GM19240 (cell line): Measurements from ENCODE around the gene ASTN2.
A peak's percentile ranks its signal among the peaks of the same experiment; 100 is the strongest.
"Not testable (repeated sequence)": the region's sequence is repeated elsewhere in the genome, so short reads cannot be mapped to it uniquely, and the experiment has no call there.

Experiments
- DNase-seq: peaks from one replicate; pipeline ENCODE4 v3.0.0; 2011; ENCODE audit warnings: low spot score; ENCODE audit not compliant: insufficient read length

The ASTN2 gene

GRCh38 chr9:117080765-117081390 lies 334.0 kb downstream of the ASTN2 start:
- DNase-seq, result no peak

GRCh38 chr9:117076571-117077290 lies 338.1 kb downstream of the ASTN2 start:
- DNase-seq, result no peak

GRCh38 chr9:117075636-117076035 lies 339.2 kb downstream of the ASTN2 start:
- DNase-seq, result no peak

DNA sequence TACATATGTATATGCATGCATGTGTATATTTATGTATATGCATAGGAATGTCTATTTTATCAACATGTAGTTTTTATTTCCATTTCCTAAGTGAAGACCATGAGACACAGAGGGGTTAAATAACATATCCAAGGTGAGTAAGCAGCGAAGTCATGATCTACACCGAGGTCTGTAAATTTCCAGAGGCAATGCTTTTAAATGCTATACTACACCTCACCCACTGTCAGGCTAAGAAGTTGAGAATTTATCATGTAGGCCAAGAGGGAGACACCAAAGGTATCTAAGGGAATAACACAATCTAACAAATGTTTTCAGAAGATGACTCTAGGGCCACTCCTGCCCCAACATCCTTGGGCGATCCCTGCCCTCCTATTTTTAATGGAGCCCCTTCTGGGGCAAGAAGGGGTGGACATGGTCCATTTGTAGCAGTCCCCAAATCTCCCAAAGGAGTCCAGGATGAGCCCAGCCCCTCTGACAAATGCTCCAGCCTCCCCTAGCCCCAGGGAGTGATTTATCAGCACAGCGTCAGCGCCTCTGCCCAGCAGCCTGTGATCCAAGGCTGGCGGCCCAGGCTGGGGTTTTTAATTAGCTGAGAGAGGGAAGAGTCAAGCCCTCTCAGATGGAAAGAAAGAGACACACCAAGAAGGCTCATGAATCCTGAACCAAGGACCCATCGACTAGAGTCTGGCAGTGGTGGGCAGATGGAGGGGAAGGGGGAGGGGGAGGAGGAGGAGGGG lies 339.9 kb downstream of the ASTN2 start:
- DNase-seq, result no peak

GRCh38 chr9:117074342-117074662 lies 340.6 kb downstream of the ASTN2 start:
- DNase-seq, result no peak

DNA sequence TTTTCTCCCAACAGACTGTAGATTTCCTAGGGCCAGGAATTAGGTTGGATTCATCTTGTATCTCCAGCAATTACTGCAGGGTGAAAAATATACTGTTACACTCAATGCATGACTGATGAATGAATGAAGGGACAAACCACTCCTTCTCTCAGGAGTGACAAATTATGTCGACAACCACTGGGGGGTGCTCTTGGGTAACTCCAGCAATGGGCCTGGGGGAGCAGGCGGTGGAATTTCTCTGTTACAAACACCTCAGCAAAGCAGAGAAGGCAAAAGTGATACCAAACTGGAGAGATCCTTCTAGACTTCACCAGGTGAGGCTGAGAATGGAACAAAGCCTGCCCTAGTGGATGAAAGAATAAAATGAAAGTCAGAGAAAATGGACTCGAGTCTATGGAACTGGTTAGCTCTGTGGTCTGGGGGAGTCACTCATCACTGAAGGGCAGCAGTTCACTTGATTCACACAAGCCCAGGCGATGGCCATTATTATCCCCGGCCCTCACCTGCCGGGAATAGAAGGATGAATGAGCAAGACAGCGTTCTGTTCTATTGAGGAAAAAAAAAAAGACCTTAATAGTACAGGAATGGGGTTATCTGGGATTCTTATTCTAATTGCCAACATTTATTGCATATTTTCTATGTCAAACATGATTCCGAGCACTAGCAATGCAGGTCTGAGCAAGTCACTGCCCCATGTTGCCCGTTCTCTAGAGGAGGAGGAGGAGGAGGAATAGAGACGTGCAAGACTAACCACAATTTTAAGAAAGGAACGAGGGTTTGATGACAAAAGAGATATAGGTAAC lies 341.1 kb downstream of the ASTN2 start:
- DNase-seq, result no peak

DNA sequence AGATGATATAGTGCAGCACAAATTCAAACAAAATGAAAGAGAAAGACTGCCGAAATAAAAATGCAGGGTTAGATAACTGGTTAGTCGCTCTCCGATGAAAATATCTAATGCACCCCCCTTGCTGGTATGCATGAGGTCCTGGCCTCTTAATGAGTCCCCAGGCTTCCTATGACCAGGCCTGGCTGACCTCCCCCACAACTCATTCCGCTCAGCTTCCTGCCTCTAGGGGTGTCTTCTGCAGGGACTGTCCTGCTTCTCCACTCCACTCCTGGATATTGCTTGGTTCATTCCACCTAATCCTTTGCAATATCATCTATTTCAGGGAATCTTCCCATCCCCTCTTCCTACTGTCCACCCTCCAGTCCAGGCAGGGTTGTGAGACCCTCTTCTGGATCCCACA lies 341.8 kb downstream of the ASTN2 start:
- DNase-seq, result no peak

GRCh38 chr9:117072216-117072615 lies 342.6 kb downstream of the ASTN2 start:
- DNase-seq, result no peak

DNA sequence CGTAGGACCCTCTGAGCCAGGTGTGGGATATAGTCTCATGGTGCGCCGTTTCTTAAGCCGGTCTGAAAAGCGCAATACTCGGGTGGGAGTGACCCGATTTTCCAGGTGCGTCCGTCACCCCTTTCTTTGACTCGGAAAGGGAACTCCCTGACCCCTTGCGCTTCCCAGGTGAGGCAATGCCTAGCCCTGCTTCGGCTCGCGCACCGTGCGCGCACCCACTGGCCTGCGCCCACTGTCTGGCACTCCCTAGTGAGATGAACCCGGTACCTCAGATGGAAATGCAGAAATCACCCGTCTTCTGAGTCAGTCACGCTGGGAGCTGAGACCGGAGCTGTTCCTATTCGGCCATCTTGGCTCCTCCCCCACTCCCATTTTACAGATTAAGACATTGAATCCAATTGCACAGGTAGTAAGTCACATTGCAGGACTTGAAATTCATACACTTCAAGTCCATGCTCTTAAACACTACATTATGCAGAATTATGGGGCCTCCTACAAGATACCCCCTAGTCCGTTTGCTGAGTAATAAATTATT lies 343.1 kb downstream of the ASTN2 start:
- not testable (repeated sequence) for DNase-seq

DNA sequence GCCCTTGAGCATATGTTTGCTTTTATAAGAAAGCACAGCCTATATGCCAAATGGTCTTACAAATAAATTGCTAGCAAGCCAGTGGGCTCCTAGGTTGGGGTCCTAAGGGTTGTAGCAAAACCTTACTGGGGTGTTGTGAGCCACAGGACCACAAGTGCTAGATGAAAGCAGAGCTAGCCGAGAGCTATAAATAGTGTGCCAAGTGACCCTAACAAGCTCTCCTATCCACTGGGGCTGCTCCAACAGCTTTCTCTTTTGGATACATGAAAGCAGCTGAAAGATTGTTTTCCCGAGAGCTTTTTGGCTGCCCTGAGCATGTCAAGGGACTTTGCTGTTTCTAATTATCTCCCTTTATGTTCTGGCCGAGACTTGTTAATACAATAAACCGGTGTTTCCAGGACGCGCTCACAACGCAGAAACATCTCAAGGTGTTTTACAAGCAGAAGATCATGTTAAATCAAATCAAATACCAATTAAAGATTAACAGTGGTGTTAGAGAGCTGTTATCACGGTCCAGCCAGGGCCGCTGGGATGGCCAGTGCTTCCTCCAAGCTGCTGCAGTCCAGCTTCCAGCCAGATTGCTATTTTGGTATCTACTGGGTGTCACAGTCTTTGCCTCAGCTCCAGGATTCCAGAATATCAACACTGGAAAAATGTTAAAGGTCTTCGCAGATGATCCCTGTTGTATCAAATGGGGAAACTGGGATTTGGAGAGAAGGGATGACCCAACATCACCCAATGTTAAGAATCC lies 351.0 kb downstream of the ASTN2 start:
- no peak for DNase-seq

GRCh38 chr9:117060963-117061362 lies 353.9 kb downstream of the ASTN2 start:
- no peak for DNase-seq

GRCh38 chr9:117050007-117050406 lies 364.9 kb downstream of the ASTN2 start:
- no peak for DNase-seq

DNA sequence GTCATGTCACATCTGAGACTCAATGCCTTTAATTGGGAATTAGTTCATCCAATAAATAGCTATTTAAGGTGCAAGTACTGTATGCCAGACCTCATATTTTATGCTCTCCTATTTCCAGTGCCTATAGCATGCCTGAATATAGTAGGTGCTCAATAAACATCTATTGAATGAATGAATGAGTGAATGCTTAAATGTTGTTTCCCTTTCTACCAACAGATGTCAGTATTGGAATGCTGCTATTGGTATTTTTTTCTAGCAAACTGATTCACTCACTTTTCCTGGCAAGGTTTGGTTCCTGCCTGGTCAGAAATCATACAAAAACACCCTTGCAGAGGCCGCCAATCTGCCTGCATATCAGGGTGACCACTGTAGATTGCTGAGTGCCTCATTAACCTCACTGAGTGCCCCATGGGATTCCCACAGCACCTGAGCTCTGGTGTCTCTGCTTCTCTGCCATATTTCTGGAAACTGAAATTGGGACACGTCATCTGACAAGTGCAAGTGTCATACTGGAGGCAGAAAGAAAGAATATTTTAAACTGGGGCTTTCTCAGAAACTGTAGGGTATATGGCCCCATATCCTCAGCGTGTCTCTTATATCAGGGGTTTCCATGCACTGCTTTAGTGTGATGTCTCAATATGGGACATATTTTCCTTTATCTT lies 368.1 kb downstream of the ASTN2 start:
- peak; percentile 6 for DNase-seq

- DNase-seq, result no peak
Observed at GRCh38 chr9:117044241-117044640, 370.6 kb downstream of the ASTN2 start.

DNA sequence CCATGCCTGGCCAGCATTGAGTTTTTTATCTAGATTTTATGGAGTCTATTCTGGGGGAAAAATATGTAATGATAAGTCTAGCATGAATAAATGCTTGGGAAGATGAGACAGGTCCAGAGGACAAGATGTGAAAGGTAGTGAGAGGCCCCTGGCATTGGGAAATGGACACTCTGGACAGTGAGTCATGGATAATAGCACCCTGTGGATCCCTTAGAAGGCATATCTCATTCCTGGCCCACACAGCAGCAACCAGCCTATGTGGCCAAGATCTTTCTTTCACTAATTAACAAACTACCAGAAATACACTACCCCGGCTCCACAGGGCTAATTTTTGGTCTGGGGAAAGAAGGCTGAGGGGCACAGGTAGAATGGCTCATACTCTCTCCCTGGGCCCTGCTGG lies 371.7 kb downstream of the ASTN2 start:
- no peak for DNase-seq

DNA sequence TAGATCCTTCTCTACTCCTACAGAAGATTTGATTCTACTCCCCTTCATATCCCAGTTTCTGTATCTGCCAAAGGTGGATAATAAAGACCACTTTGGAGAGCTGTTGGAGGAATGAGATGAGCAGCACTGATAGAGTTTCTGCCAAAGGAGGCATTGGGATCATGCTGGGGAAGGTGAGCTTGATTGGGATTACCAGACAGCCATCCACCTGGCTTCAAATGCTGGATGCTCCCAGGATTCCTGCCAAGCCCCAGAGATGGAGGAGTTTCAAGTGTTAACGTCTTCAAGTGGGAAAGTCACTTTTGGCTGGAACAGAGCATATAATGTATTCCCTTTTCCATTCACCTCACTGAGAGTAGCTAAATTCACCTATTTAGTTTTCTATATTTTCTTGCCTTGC lies 379.3 kb downstream of the ASTN2 start:
- DNase-seq, result no peak

GRCh38 chr9:117034866-117035265 lies 380.0 kb downstream of the ASTN2 start:
- no peak for DNase-seq

DNA sequence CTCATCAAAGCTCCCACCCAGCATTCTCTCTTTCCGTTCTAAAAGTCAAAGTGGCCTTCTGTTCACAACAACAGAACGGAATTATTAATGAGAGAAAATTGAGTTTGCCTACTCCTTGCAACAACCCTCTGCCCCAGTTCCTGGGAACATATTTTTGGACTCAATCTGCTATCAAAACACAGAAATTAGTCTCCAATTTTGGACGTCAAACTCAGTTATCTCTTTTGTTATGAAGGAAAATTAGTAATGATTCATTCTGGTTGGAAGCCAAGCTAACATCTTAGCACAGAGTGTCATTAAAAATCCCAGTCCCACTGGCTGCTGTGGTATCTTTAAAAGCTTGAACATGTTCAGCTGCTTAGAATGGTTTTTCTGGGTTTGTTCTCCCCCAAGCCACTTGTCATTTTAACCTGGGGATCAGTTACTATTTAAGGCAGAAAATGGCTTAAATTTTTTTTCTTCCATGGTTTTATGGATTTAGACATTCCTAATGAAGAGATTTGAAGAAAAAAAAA lies 384.5 kb downstream of the ASTN2 start:
- DNase-seq, result no peak

DNA sequence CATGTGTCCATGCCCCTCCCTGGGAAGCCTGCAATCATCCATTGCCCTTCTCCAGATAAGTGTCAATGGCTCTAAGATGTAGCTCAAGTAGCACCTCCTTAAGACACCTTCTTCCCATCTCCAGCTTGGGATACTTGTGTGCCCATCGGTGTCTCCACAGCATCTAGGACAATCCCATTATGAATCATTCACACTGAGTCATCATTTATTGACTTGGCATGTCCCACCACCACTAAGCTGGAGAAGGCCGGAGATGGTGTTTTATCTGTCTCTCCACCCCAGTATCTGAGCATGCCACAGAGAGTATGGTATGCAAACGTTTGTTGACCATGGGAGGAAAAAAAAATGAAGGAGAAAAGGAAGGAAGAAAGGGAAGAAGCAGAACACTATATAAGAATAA lies 385.5 kb downstream of the ASTN2 start:
- DNase-seq, result no peak
